NCI-H2081 (cell line): ENCODE measurements around the gene SIAH3.

Experiments
- DNase-seq, 2 experiments: peaks; one replicate each; lab custom pipeline; 2025; lab: John Stamatoyannopoulos, UW

The SIAH3 gene

DNA sequence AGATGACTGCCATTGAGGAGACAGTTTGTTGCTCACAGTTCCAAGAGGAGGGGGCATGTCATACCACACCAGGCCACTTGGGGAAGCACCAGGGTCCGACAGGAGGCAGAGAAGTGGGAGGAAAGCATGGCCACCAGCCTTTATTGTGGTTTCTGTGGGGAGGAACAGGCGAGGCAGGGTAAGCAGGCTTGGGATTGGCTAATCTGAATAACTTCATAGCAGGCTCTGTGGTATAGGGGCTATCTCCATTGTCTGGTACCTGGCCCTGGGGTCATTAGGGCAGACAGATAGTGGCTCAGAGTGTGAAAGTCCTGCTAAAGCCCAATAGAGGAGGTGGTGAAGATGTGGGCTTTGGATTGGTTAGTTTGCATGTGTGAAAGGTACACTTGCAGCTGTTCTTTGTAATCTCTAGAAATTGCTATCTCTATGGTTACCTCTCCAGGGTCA lies 114.0 kb downstream of the SIAH3 start:
- no peak for DNase-seq

DNA sequence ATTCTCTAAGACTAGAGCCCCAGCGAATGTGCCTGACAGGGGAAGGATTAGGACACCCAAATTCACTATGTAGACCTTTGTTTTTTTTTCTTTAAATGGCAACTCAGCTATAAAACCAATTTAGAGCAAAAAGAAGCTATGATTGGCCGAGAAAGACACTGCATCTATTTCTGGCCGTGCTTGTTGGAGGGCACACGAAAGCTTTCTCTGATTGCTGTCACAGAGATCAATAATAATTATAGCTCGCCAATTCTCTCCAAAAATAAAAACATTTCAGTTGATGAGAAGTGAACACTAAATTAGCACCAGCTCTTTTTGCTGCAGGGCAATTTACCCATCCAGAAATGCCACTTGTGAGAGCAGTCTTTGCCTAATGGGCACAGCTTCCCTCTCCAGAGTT lies 118.2 kb downstream of the SIAH3 start:
- DNase-seq = no peak

DNA sequence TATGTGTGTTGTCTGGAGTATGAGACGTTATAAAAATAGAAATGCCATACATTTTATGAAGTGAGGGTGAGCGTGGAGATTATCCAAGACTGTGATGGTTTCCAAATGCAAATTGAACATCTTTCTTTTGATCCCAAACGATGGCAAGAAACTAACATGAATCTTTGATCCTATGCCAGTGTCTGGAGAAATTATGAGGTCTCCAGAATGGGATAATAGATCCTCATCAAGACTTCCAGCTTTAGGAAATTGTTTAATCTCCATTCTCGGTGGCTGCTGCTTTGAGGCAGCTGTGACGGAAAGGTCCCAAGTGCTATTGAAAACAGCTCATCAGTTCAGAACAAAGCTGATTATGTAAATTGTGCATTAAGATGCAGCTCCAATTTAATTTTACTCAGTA lies 118.6 kb downstream of the SIAH3 start:
- no peak for DNase-seq

DNA sequence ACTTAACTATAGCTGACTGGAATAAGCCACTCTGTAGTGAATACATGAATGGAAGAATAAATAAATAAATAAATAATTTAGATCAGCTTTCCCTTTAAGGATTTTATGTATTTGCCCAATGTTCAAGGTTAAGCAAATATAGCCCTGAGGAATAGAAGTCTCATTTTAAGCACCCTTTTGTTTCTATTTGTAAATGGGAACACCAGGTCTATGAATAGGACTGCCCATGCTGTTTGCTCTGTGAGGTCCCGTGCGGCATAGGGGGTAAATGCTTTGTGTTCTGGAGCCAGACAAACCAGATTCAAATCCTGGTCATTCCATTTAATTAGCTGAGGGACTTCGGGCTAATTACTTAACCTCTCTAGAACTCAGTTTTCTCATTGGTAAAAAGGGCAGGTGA lies 120.1 kb downstream of the SIAH3 start:
- DNase-seq = no peak

DNA sequence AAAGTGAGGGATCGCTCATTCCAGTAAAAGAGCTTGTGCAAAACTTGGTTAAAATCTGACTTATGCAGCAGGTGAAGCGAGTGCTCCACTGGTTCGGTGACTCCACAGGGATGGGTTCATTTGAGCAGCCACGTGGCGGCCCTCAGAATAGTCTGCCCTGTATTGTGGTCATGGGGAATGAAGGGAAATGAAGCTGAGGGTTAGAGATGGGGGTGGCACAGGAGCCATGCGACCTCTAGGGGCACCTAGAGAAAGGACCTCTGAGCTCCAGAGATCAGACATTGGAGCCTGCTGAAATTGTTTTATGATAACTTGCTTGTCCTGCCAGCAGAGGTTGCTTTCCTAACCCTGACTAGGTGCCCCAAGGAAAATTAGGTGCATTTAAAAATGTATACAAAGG lies 122.8 kb downstream of the SIAH3 start:
- DNase-seq = no peak
